Activated CD4-positive, alpha-beta T cell treated with anti-CD3 and anti-CD28 coated beads, Interleukin-2, amount 10 ng/mL, durations not matched to agents 7 days and 5 days (primary cell): ENCODE results near the gene GPX6. TPM values are rescaled to one million over a fixed set of nuclear protein-coding genes. Genes with fewer than 3 reads are reported as not detected.
A peak's percentile ranks its signal among the peaks of the same experiment; 100 is the strongest.

Source experiments
- CTCF ChIA-PET: fragments of 350-600 bp; sonication (Branson Sonifier 250); formaldehyde crosslinking; loops from one replicate; lab custom pipeline; 2021; ENCODE audit warnings: antibody characterized with exemption; lab: Charles Lee
- POLR2A ChIA-PET: fragments of 350-600 bp; sonication (Branson Sonifier 250); formaldehyde crosslinking; loops from one replicate; lab custom pipeline; 2021; ENCODE audit warnings: antibody characterized with exemption; lab: Charles Lee
- DNase-seq: peaks from one replicate; pipeline ENCODE4 v3.0.0-alpha.2; 2020
- H3K27ac Mint-ChIP-seq: one replicate; pipeline ENCODE4 v1.8.0; 2021; ENCODE audit warnings: mild to moderate bottlenecking, moderate library complexity, mixed read lengths
- H3K27me3 Mint-ChIP-seq: one replicate; pipeline ENCODE4 v1.8.0; 2021; ENCODE audit warnings: mixed read lengths
- H3K36me3 Mint-ChIP-seq: one replicate; pipeline ENCODE4 v1.8.0; 2021; ENCODE audit warnings: low read depth, mixed read lengths
- H3K4me1 Mint-ChIP-seq: one replicate; pipeline ENCODE4 v1.8.0; 2021; ENCODE audit warnings: mixed read lengths
- H3K4me3 Mint-ChIP-seq: one replicate; pipeline ENCODE4 v1.8.0; 2021; ENCODE audit warnings: mild to moderate bottlenecking, moderate library complexity, mixed read lengths
- H3K9me3 Mint-ChIP-seq: one replicate; pipeline ENCODE4 v1.8.0; 2021; ENCODE audit warnings: mixed read lengths
- total RNA-seq, 2 experiments: library from RNA; stranded (reverse); gene quantifications; one replicate each; pipeline ENCODE4 v1.2.3, GENCODE V29; 2021

The GPX6 gene
- total RNA-seq, 2 experiments from 2014 or later = not detected

- H3K27ac Mint-ChIP-seq = peak overlapping the region; percentile 63
- no peaks in the 10 kb centered on the region for H3K9me3 Mint-ChIP-seq
- ChIA-PET CTCF (interaction anchor here (0.7 to 2.2 kb wide), 7 partner anchors 9 to 432 kb away, joined by 3 to 7 read pairs (median 3); a partner anchor contains a TSS), POLR2A (interaction anchor here (0.5 kb wide), 1 partner anchor 144 kb away, joined by 3 read pairs; no protein-coding TSS in a partner anchor)
- H3K36me3 Mint-ChIP-seq = no peaks in the 10 kb centered on the region
- H3K4me1 Mint-ChIP-seq = peaks cover 29% of the 10 kb centered on the region
- peak overlapping the region; percentile 75 for H3K4me3 Mint-ChIP-seq
- H3K27me3 Mint-ChIP-seq = peaks cover 62% of the 10 kb centered on the region
- peak; percentile 63 for DNase-seq
Observed at GRCh38 chr6:28542440-28543296, 27.1 kb upstream of the GPX6 start.

GRCh38 chr6:28541996-28542395, 26.4 kb upstream of the GPX6 start:
- ChIA-PET POLR2A (no interaction called here), CTCF (interaction anchor here (0.7 to 2.2 kb wide), 5 partner anchors 9 to 431 kb away, joined by 3 to 7 read pairs (median 4); a partner anchor contains a TSS)
- peak overlapping the region; percentile 75 for H3K4me3 Mint-ChIP-seq
- no peak overlapping the region for H3K27ac Mint-ChIP-seq
- DNase-seq = no peak
- H3K9me3 Mint-ChIP-seq = no peaks in the 10 kb centered on the region
- peaks cover 63% of the 10 kb centered on the region for H3K27me3 Mint-ChIP-seq
- no peaks in the 10 kb centered on the region for H3K36me3 Mint-ChIP-seq
- peaks cover 32% of the 10 kb centered on the region for H3K4me1 Mint-ChIP-seq

DNA sequence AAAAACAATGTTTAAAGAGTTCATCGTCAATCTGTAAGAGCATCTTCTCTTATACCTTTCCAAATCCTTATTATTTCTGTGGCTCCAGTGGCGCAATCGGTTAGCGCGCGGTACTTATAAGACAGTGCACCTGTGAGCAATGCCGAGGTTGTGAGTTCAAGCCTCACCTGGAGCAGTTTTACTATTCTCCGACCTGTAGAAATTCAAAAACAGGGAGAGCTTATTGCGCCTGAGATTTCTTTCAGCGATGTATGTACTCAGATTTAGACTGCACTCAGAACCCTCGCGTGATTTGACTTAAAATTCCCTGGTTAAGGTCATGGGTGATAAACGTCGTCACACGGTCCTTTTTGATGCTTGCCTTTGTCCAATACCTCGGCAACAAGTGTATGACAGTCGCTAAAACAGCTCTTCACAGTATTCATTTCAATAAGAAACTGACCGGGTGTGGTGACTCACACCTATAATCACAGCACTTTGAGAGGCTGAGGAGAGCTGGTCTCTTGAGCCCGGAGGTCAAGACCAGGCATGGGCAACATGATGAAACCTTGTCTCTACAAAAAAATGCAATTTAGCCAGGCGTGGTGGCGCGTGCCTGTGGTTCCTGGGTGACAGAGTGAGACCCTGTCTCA, 22.0 kb upstream of the GPX6 start:
- Mint-ChIP-seq H3K9me3 (no peaks in the 10 kb centered on the region), H3K27me3 (peaks cover 60% of the 10 kb centered on the region), H3K4me3 (peak overlapping the region; percentile 53), H3K27ac (no peak overlapping the region), H3K4me1 (peaks cover 19% of the 10 kb centered on the region), H3K36me3 (no peaks in the 10 kb centered on the region)
- DNase-seq = no peak
- POLR2A ChIA-PET = no interaction called here
- CTCF ChIA-PET = interaction anchor here (0.5 kb wide), 1 partner anchor 1159 kb away, joined by 3 read pairs; no protein-coding TSS in a partner anchor

- Mint-ChIP-seq H3K4me1 (peaks cover 14% of the 10 kb centered on the region), H3K36me3 (no peaks in the 10 kb centered on the region), H3K27me3 (peaks cover 57% of the 10 kb centered on the region), H3K27ac (no peak overlapping the region), H3K9me3 (no peaks in the 10 kb centered on the region), H3K4me3 (peak overlapping the region; percentile 53)
- POLR2A ChIA-PET = no interaction called here
- CTCF ChIA-PET = interaction anchor here (0.5 kb wide), 1 partner anchor 1158 kb away, joined by 3 read pairs; no protein-coding TSS in a partner anchor
- DNase-seq = no peak
Observed at GRCh38 chr6:28537065-28537464, 21.5 kb upstream of the GPX6 start.

DNA sequence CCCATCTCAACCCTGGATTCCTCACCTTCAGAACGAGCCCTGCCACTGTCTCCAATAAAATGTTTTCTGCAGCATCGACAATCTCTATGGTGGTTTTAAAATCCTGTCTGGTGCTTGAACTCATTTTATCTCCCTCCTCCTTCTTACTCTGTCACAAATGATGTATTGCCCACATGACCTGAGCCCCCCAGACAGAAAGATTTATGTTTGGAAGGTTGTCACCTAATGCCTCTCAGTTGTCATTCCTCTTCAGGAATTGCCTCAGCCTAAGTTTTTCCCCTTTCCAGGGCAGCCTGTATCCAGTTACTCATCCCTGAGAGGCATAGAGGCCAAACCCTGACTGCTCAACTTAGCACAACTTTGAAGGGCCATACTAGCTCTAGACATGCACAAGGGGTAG, 19.3 kb upstream of the GPX6 start:
- no peak for DNase-seq
- no peak overlapping the region for H3K4me3 Mint-ChIP-seq
- no peaks in the 10 kb centered on the region for H3K9me3 Mint-ChIP-seq
- H3K4me1 Mint-ChIP-seq = peaks cover 11% of the 10 kb centered on the region
- ChIA-PET CTCF (interaction anchor here (0.6 kb wide), 1 partner anchor 1031 kb away, joined by 3 read pairs; no protein-coding TSS in a partner anchor), POLR2A (no interaction called here)
- H3K27ac Mint-ChIP-seq = no peak overlapping the region
- peaks cover 60% of the 10 kb centered on the region for H3K27me3 Mint-ChIP-seq
- H3K36me3 Mint-ChIP-seq = no peaks in the 10 kb centered on the region

DNA sequence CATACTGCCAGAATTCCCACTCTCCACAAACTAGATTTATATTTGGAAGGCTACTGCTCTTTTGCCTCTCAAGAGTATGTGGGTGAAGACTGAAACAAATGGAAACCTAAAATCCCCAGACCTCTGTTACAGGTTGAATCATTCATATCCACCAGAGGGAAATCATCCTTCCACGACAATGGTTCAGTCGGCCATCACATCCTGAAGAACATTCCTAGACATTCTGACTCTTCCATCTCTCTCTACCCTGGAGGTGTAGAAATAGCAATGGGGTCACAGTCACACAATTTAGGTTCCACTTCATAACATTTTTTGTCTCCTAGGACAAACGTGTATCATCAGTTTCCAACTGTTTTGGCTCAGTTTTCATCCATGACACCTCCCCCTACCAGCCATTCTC, 18.7 kb upstream of the GPX6 start:
- Mint-ChIP-seq H3K4me1 (peaks cover 11% of the 10 kb centered on the region), H3K27ac (no peak overlapping the region), H3K9me3 (no peaks in the 10 kb centered on the region), H3K4me3 (no peak overlapping the region), H3K36me3 (no peaks in the 10 kb centered on the region), H3K27me3 (peaks cover 58% of the 10 kb centered on the region)
- no peak for DNase-seq
- ChIA-PET CTCF (interaction anchor here (2.2 kb wide), 1 partner anchor 8 kb away, joined by 7 read pairs; no protein-coding TSS in a partner anchor), POLR2A (no interaction called here)

DNA sequence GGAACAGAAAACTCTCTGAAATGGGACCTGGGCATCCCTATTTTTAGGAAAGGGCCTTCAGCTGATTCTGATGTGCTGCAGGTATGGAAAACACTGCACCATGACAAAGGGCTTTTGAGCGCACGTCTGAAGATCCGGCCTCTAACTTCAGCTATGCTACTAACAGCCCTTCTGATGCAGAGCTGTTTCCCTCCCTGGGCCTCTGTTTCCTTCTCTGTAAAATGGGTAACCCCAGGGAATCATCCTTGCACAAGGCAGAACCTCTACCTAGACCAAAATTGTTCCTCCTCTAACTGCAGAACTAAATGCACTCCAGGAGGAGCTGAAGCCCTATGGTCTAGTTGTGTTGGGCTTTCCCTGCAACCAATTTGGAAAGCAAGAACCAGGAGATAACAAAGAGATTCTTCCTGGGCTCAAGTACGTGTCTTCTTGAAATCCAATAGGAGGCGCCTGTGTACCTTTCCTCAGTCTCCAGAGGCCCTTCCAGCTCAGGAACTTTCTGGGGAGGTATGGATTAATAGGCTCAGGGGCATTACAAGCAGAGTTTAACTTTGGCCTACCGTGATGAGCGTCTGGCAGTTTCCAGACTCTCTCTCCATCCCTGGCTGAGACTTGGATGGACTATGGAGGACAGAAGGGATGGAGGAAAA, 16.0 kb upstream of the GPX6 start:
- H3K27me3 Mint-ChIP-seq = peaks cover 59% of the 10 kb centered on the region
- no peaks in the 10 kb centered on the region for H3K9me3 Mint-ChIP-seq
- ChIA-PET CTCF (interaction anchor here (0.6 to 1.3 kb wide), 3 partner anchors 11 to 391 kb away, joined by 3 read pairs; no protein-coding TSS in a partner anchor), POLR2A (no interaction called here)
- no peak overlapping the region for H3K4me3 Mint-ChIP-seq
- H3K36me3 Mint-ChIP-seq = no peaks in the 10 kb centered on the region
- H3K4me1 Mint-ChIP-seq = peaks cover 3% of the 10 kb centered on the region
- DNase-seq = no peak
- H3K27ac Mint-ChIP-seq = no peak overlapping the region

GRCh38 chr6:28530777-28531176, 15.2 kb upstream of the GPX6 start:
- CTCF ChIA-PET = interaction anchor here (1.3 kb wide), 1 partner anchor 12 kb away, joined by 3 read pairs; no protein-coding TSS in a partner anchor
- no peak overlapping the region for H3K27ac Mint-ChIP-seq
- H3K27me3 Mint-ChIP-seq = peaks cover 61% of the 10 kb centered on the region
- no peaks in the 10 kb centered on the region for H3K36me3 Mint-ChIP-seq
- H3K4me3 Mint-ChIP-seq = no peak overlapping the region
- H3K4me1 Mint-ChIP-seq = peaks cover 5% of the 10 kb centered on the region
- DNase-seq = no peak
- no peaks in the 10 kb centered on the region for H3K9me3 Mint-ChIP-seq
- POLR2A ChIA-PET = no interaction called here

DNA sequence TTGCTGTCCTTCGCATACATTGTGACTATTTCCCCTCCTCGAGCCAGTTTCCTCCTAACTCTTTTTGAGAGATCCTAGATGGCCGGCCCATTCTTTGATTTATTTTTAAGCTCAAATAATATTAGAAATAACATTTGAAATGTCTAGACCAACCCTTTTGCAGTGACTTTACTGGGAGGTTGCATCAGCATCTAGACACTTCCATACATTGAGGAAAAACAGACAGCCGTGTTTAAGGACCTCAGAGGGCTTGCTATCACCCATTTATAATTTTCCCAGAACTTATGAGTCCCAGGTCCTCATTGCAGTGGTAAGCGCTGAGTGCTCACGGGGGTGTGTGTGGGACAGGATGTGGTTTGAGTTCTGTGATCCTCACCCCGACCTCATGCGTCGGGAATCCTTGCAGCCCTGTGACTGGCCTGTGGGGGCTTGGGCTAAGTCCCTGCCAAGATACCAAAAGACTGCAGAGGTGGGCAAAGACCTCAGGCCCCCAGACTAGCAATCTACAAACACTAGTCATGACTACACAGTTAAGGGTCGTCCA, 10.0 kb upstream of the GPX6 start, which contains the start of gene GPX5:
GPX5 (plus strand) TSS at position 386 of the 544 bp plus-strand sequence; CDS start at position 519, 133 bp downstream.
- H3K36me3 Mint-ChIP-seq = no peaks in the 10 kb centered on the region
- no peak within 1 kb of the TSS for H3K27ac Mint-ChIP-seq
- DNase-seq = peak; percentile 14
- POLR2A ChIA-PET = no interaction called here
- H3K4me3 Mint-ChIP-seq = no peak within 1 kb of the TSS
- peaks cover 36% of the 10 kb centered on the region for H3K4me1 Mint-ChIP-seq
- CTCF ChIA-PET = interaction anchor here (0.6 kb wide), 1 partner anchor 460 kb away, joined by 3 read pairs; no protein-coding TSS in a partner anchor
- no peaks in the 10 kb centered on the region for H3K9me3 Mint-ChIP-seq
- peaks cover 53% of the 10 kb centered on the region for H3K27me3 Mint-ChIP-seq

- peak overlapping the region; percentile 23 for H3K4me3 Mint-ChIP-seq
- peak; percentile 62 for DNase-seq
- H3K27me3 Mint-ChIP-seq = peaks cover 58% of the 10 kb centered on the region
- no peak overlapping the region for H3K27ac Mint-ChIP-seq
- H3K4me1 Mint-ChIP-seq = peaks cover 36% of the 10 kb centered on the region
- no peaks in the 10 kb centered on the region for H3K9me3 Mint-ChIP-seq
- CTCF ChIA-PET = interaction anchor here (0.6 to 2.0 kb wide), 2 partner anchors 11 to 347 kb away, joined by 3 to 7 read pairs; no protein-coding TSS in a partner anchor
- POLR2A ChIA-PET = no interaction called here
- H3K36me3 Mint-ChIP-seq = no peaks in the 10 kb centered on the region
Observed at GRCh38 chr6:28523241-28523622, 7.6 kb upstream of the GPX6 start.

GRCh38 chr6:28522594-28523240, 7.1 kb upstream of the GPX6 start:
- peaks cover 54% of the 10 kb centered on the region for H3K27me3 Mint-ChIP-seq
- no peak for DNase-seq
- peaks cover 36% of the 10 kb centered on the region for H3K4me1 Mint-ChIP-seq
- ChIA-PET CTCF (interaction anchor here (0.6 to 2.0 kb wide), 2 partner anchors 11 to 347 kb away, joined by 3 to 7 read pairs; no protein-coding TSS in a partner anchor), POLR2A (no interaction called here)
- no peak overlapping the region for H3K4me3 Mint-ChIP-seq
- no peak overlapping the region for H3K27ac Mint-ChIP-seq
- no peaks in the 10 kb centered on the region for H3K9me3 Mint-ChIP-seq
- no peaks in the 10 kb centered on the region for H3K36me3 Mint-ChIP-seq
